GM12892 (cell line): ENCODE measurements around the gene IVL.

Experiments
- DNase-seq: peaks from one replicate; pipeline ENCODE4 v3.0.0; 2011; ENCODE audit not compliant: insufficient read length
- FAIRE-seq: peaks from 2 replicates; lab custom pipeline; 2011; peaks lifted over from hg19 to GRCh38; lab: Jason Lieb, UNC
- POLR2A ChIP-seq: IDR thresholded peaks from 2 replicates; pipeline ENCODE4 v1.6.1; 2011; ENCODE audit warnings: low read depth, low read length, control low read depth
- POLR2AphosphoS5 ChIP-seq: IDR thresholded peaks from 2 replicates; pipeline ENCODE4 v1.6.1; 2011; ENCODE audit warnings: low read depth, low read length, control low read depth
- TAF1 ChIP-seq: IDR thresholded peaks from 2 replicates; pipeline ENCODE4 v1.6.1; 2011; ENCODE audit warnings: low read depth, mild to moderate bottlenecking, control low read depth, low read length, borderline replicate concordance

IVL gene

DNA sequence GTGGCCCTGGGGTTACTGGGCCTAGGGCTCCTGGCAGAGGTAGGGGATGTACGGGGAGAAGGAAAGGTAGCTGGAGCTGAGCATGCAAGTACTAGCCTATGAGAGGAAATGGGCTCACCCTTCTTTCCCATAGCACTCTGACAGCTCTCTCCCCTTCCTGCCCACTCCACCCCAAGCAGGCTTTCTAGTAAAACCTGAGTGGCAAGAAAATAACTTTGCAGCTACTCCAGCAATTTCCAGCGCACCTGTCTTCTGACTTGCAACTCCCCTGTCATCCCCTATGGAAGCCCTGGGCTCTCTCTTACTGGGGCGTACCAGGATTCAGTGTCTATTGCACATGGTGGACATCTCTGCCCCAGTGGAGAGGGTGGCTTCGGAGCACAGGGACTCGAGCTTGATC is 6.7 kb upstream of the IVL start:
- TF ChIP-seq TAF1: no peak
- FAIRE-seq: no peak
- no peak for DNase-seq

DNA sequence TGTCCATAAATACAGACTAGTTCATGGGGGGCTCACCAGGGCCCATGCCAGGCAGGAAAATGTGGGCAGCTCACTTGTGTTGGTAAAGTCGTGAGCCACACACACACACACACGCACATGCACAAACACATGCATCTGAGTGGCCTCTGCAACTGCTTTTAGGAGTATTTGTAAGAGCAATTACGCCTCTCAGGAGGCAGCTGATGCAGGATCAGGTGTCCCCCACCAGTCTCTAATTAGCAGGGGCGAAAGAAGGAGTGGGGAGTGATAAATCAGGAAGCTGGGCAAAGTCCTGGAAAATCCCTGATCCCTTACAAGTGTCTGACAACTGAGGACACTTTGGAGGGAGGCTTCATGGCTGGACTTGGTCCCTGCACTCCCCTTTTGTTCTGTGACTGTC is 5.7 kb upstream of the IVL start:
- TF ChIP-seq POLR2AphosphoS5 (no peak), TAF1 (no peak), POLR2A (no peak)
- FAIRE-seq: no peak
- no peak for DNase-seq

DNA sequence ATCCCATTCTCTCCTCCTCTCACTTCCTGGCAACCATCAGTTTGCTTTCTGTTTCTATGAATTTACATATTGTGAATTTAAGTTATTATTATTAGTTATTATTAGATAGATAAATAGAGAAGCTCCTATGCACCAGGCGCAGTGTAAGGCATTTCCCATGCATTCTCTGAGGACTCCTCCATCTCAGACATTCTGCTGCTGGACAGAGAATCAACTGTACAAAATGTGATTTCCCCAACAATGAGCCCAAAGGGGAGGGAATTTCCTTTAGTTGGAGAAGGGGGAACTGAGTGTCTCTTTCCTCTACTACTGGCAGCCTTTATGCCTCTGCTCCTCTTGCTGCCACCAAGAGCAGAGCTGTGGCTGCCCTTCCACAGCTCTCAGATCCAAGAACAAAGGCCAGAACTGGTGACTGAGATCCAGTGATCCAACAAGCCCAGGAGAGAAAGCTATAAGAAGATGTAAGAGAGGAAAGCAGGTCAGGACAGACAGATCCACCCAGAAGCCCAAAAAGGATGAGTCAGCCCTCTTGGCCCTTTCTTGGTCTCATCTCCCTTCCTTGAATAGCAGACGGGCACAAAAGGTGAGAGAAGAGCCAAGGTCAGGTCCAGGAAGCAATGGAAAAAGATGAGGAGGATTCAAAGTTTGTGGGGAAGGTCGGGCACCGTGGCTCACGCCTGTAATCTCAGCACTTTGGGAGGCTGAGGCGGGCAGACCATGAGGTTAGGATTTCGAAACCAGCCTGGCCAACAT is 3.5 kb upstream of the IVL start:
- DNase-seq: no peak
- TF ChIP-seq POLR2A (no peak), POLR2AphosphoS5 (no peak), TAF1 (no peak)
- no peak for FAIRE-seq

GRCh38 chr1:152906023-152906565 is 2.3 kb upstream of the IVL start:
- DNase-seq (no peak), FAIRE-seq (no peak)
- TF ChIP-seq POLR2AphosphoS5 (no peak), POLR2A (no peak), TAF1 (no peak)

DNA sequence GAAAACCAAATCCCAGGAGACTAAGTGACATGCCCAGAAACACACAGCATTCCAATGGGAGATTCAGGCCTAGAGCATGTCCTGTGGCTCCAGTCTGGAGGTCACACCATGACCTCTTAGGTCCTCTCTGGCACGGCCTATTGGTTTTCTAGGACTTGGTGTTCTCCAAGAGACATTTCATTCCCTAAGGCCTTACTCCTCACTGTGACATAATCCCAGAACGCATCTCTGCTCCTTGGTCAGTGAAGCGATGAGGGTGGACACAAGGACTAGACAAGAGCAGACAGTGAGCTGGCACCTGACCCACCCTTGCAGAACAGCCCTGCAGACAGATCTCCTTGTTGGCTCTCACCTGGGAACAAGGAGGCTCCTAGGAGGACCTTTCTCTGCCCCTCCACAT is 860 bp downstream of the IVL start:
- TF ChIP-seq POLR2A (no peak), TAF1 (no peak), POLR2AphosphoS5 (no peak)
- no peak for FAIRE-seq
- DNase-seq: no peak

DNA sequence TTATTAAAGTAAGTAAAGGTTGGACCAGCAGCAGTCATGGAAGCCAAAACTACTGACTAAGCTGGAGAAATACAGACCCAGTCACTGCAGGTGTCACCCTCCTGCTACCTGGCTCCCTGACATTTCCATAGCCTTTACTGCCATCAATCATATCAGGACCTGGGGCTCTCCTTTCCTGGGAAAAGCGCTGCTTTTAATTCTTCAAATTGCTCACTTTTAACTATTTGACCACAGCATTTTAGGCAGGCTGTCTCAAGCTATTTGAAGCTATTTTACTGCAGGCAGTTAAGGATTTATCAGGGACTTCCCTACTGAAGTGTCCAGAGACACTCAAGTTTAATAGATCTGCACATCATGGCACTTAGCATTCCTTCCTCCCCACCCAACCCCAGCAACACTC is 4.1 kb downstream of the IVL start:
- FAIRE-seq (peak; percentile 9), DNase-seq (no peak)
- TF ChIP-seq TAF1: no peak
- no peak for TF ChIP-seq POLR2A
- no peak for TF ChIP-seq POLR2AphosphoS5

GRCh38 chr1:152912900-152913299 is 4.6 kb downstream of the IVL start:
- DNase-seq: no peak
- FAIRE-seq: no peak
- TF ChIP-seq POLR2A (no peak), TAF1 (no peak), POLR2AphosphoS5 (no peak)

DNA sequence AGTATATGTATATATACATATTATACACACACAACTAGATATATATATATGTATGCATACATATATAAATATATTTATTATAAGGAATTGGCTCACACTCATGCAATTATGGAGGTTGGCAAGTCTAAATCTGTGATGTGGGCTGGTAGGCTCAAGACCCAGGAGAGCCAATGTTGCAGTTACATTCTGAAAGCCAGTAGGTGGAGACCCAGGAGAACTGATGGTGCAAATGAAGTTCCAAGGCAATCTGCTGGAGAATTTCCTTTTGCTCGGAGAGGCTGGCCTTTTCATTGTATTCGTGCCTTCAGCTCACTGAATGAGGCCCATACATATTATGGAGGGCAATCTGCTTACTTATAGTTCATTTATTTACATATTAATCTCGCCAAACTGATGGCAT is 9.4 kb downstream of the IVL start:
- FAIRE-seq (no peak), DNase-seq (no peak)
- no peak for TF ChIP-seq POLR2A
- TF ChIP-seq TAF1: no peak
- no peak for TF ChIP-seq POLR2AphosphoS5

DNA sequence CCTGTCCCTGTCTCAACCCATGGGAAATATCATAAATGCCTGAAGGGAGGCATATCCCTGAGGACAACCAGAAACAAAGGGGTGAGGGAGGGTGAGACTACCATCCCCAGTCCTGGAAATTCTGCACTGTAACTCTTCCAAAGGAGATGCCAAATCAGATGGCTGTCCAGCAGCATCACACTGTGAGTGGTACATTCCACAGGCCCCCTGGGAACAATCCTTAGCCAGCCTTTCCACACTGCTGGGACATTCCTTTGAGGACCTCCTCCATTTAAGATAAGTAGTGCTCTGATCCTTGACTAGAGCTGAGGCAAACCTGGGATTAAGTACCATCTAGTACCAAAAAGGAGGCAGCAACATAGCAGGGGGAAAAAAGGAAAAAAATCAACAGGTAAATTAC is 10.7 kb downstream of the IVL start:
- TF ChIP-seq POLR2A (no peak), POLR2AphosphoS5 (no peak), TAF1 (no peak)
- no peak for DNase-seq
- no peak for FAIRE-seq

- TF ChIP-seq POLR2A: no peak
- TF ChIP-seq TAF1: no peak
- no peak for TF ChIP-seq POLR2AphosphoS5
- DNase-seq: no peak
- peak; percentile 60 for FAIRE-seq
These were observed 15.8 kb downstream of the IVL start for GRCh38 chr1:152924191-152924590.

- peak; percentile 90 for FAIRE-seq
- TF ChIP-seq TAF1 (no peak), POLR2AphosphoS5 (no peak), POLR2A (no peak)
- no peak for DNase-seq
These were observed 17.7 kb downstream of the IVL start for GRCh38 chr1:152926091-152926490.

GRCh38 chr1:152928671-152929070 is 20.3 kb downstream of the IVL start:
- no peak for FAIRE-seq
- no peak for DNase-seq
- TF ChIP-seq POLR2AphosphoS5 (no peak), TAF1 (no peak), POLR2A (no peak)
